CD14-positive monocyte (primary cell): ENCODE data around the gene CHN1. TPM values are rescaled to one million over a fixed set of nuclear protein-coding genes. Genes with fewer than 3 reads are reported as not detected.

ENCODE experiments used
- DNase-seq, 3 donors: peaks; one replicate each; pipeline ENCODE4 v3.0.0-alpha.2; 2011 to 2022
- H2AFZ ChIP-seq: 2 replicates; pipeline ENCODE4 v1.6.0; 2012; ENCODE audit warnings: mild to moderate bottlenecking, low read depth, low read length, inconsistent platforms; ENCODE audit not compliant: insufficient read depth, poor library complexity, severe bottlenecking
- H3K27ac ChIP-seq, 2 donors: 1 replicate in 1 of 2; 2 replicates in 1 of 2; pipeline ENCODE4 v1.5.1; 2012 to 2013; ENCODE audit warnings: low read length in 2 of 2, control low read depth in 1 of 2, inconsistent platforms in 1 of 2, low read depth in 1 of 2, mild to moderate bottlenecking in 1 of 2
- H3K27me3 ChIP-seq, 2 donors: one replicate each; pipeline versions ENCODE4 v1.6.0 to v1.6.1; 2011 to 2013; ENCODE audit warnings: low read length in 2 of 2; ENCODE audit not compliant: control insufficient read depth in 2 of 2, insufficient read depth in 2 of 2
- H3K36me3 ChIP-seq, 2 donors: replicated peaks in 1 of 2; 1 replicate in 1 of 2; 2 replicates in 1 of 2; pipeline versions ENCODE4 v1.5.1 to v1.6.1; 2012 to 2013; ENCODE audit warnings: low read length in 2 of 2, control low read depth in 1 of 2, inconsistent platforms in 1 of 2, mild to moderate bottlenecking in 1 of 2; ENCODE audit not compliant: insufficient read depth in 2 of 2, control insufficient read depth in 1 of 2
- H3K4me1 ChIP-seq, 2 donors: 1 replicate in 1 of 2; 2 replicates in 1 of 2; pipeline versions ENCODE4 v1.5.1 to v1.6.1; 2012 to 2013; ENCODE audit warnings: low read length in 2 of 2, control low read depth in 1 of 2, inconsistent platforms in 1 of 2, mild to moderate bottlenecking in 1 of 2, moderate library complexity in 1 of 2; ENCODE audit not compliant: insufficient read depth in 2 of 2, control insufficient read depth in 1 of 2
- H3K4me2 ChIP-seq: replicated peaks from 2 replicates; pipeline ENCODE3; 2012; ENCODE audit warnings: low read length, moderate library complexity, mild to moderate bottlenecking; ENCODE audit not compliant: poor library complexity, severe bottlenecking; ENCODE audit errors: extremely low read depth
- H3K4me3 ChIP-seq, 3 experiments: fragments of 200-600 bp in 1 of 3; sonication (generic) in 1 of 3; replicated peaks in 1 of 3; 1 replicate in 2 of 3; 2 replicates in 1 of 3; pipeline ENCODE4 v1.5.1; 2011 to 2013; ENCODE audit warnings: low read length in 3 of 3, mild to moderate bottlenecking in 3 of 3, control low read depth in 2 of 3, low read depth in 2 of 3, inconsistent platforms in 1 of 3, moderate library complexity in 1 of 3
- H3K79me2 ChIP-seq: 2 replicates; pipeline ENCODE4 v1.6.0; 2012; ENCODE audit warnings: mild to moderate bottlenecking, control low read depth, inconsistent platforms, low read length, moderate library complexity; ENCODE audit not compliant: insufficient read depth
- H3K9ac ChIP-seq: 2 replicates; pipeline ENCODE4 v1.6.0; 2017; ENCODE audit warnings: low read length, mild to moderate bottlenecking; ENCODE audit not compliant: insufficient read depth, poor library complexity, severe bottlenecking
- H3K9me3 ChIP-seq, 2 donors: replicated peaks in 1 of 2; 1 replicate in 1 of 2; 2 replicates in 1 of 2; pipeline versions ENCODE4 v1.5.1 to v1.6.1; 2012 to 2013; ENCODE audit warnings: low read length in 2 of 2, control low read depth in 1 of 2; ENCODE audit not compliant: control insufficient read depth in 1 of 2, insufficient read depth in 1 of 2
- H4K20me1 ChIP-seq: 2 replicates; pipeline ENCODE4 v1.6.0; 2012; ENCODE audit warnings: mild to moderate bottlenecking, low read length, control low read depth, moderate library complexity; ENCODE audit not compliant: insufficient read depth
- H3K27ac Mint-ChIP-seq, 7 donors: one replicate each; pipeline ENCODE4 v1.8.0; 2020; ENCODE audit warnings: mild to moderate bottlenecking in 7 of 7, mixed read lengths in 7 of 7, moderate library complexity in 6 of 7, inconsistent platforms in 2 of 7
- H3K27me3 Mint-ChIP-seq, 3 donors: one replicate each; pipeline ENCODE4 v1.8.0; 2021 to 2022; ENCODE audit warnings: low read depth in 3 of 3, mild to moderate bottlenecking in 3 of 3, mixed read lengths in 3 of 3, moderate library complexity in 3 of 3, inconsistent platforms in 1 of 3
- H3K36me3 Mint-ChIP-seq, 2 donors: one replicate each; pipeline ENCODE4 v1.8.0; 2020; ENCODE audit warnings: mixed read lengths in 2 of 2, inconsistent platforms in 1 of 2, mild to moderate bottlenecking in 1 of 2
- H3K4me1 Mint-ChIP-seq: one replicate; pipeline ENCODE4 v1.8.0; 2020; ENCODE audit warnings: mild to moderate bottlenecking, mixed read lengths
- H3K4me3 Mint-ChIP-seq, 2 donors: one replicate each; pipeline ENCODE4 v1.8.0; 2020; ENCODE audit warnings: mild to moderate bottlenecking in 2 of 2, mixed read lengths in 2 of 2, moderate library complexity in 1 of 2
- H3K9me3 Mint-ChIP-seq, 7 donors: one replicate each; pipeline ENCODE4 v1.8.0; 2020 to 2022; ENCODE audit warnings: mixed read lengths in 7 of 7, mild to moderate bottlenecking in 6 of 7, moderate library complexity in 6 of 7, inconsistent platforms in 2 of 7
- CTCF ChIP-seq: fragments of 200-600 bp; IDR thresholded peaks from one replicate; pipeline ENCODE4 v1.8.0; 2022; ENCODE audit warnings: antibody characterized with exemption, mild to moderate bottlenecking
- WGBS: methylation state at CpG from one replicate; pipeline ENCODE4 v1.1.5; 2013; ENCODE audit warnings: missing lambda C conversion rate; ENCODE audit not compliant: insufficient coverage; 5-methylcytosine and 5-hydroxymethylcytosine counted together
- intact Hi-C, 2 donors: fragments of 100-400 bp; cut with micrococcal nuclease; formaldehyde crosslinking; loops; one replicate each; pipeline versions ENCODE4 v1.15.0 to v1.15.1; 2023
- polyA plus RNA-seq, 3 donors: library from polyadenylated mRNA; depleted of rRNA in 1 of 3; unstranded in 2 of 3; stranded (reverse) in 1 of 3; fragments of 300-500 nt in 2 of 3; fragments of >200 nt in 1 of 3; fragmentation: Illumina TruSeq in 2 of 3; gene quantifications; 1 replicate in 2 of 3; 2 replicates in 1 of 3; pipeline ENCODE4 v1.2.3, GENCODE V29; 2012 to 2021

The CHN1 gene
- polyA plus RNA-seq, 3 donors = 0.36 TPM; not detected in 2

- Histone ChIP-seq H3K27me3 (no peaks in the 10 kb centered on the region), H3K27ac (no peak overlapping the region), H3K4me1 (peaks cover 0 to 8% of the 10 kb centered on the region in 2 donors), H3K4me3 (no peak overlapping the region), H3K36me3 (no peaks in the 10 kb centered on the region), H3K9me3 (no peaks in the 10 kb centered on the region), H4K20me1 (no peaks in the 10 kb centered on the region), H3K9ac (no peak overlapping the region), H3K4me2 (no peak overlapping the region), H2AFZ (peak overlapping the region; percentile 51), H3K79me2 (no peaks in the 10 kb centered on the region)
- peak overlapping the region; percentile 39 to 66 for H3K4me3 Mint-ChIP-seq
- no peak for DNase-seq
- H3K9me3 Mint-ChIP-seq = peaks cover 0 to 3% (median 0%) of the 10 kb centered on the region in 7 donors
- TF ChIP-seq CTCF = no peak
- H3K27ac Mint-ChIP-seq = peak overlapping the region; percentile 42 to 77 (median 62)
- peaks cover 17% of the 10 kb centered on the region for H3K4me1 Mint-ChIP-seq
- H3K27me3 Mint-ChIP-seq = peaks cover 7 to 16% (median 13%) of the 10 kb centered on the region in 3 donors
- H3K36me3 Mint-ChIP-seq = no peaks in the 10 kb centered on the region
- no CpG with 5 or more reads among the region's 5 CpGs for WGBS
- intact Hi-C loops = no loop called here
Observed at GRCh38 chr2:174772472-174772801, 232.7 kb downstream of the CHN1 start.

- no peak overlapping the region for H3K9ac ChIP-seq
- Mint-ChIP-seq H3K27me3 (peaks cover 11 to 21% (median 15%) of the 10 kb centered on the region in 3 donors), H3K36me3 (no peaks in the 10 kb centered on the region), H3K4me3 (peak overlapping the region; percentile 58 to 74), H3K4me1 (peaks cover 16% of the 10 kb centered on the region), H3K9me3 (peaks cover 0 to 3% (median 0%) of the 10 kb centered on the region in 7 donors), H3K27ac (peak overlapping the region in 6 of 7 donors; percentile 42 to 77 (median 59))
- intact Hi-C loops = no loop called here
- WGBS = 40% methylated on average over 11 of the region's 14 CpGs
- peak overlapping the region in 1 of 3 experiments; percentile 4 for H3K4me3 ChIP-seq
- no peaks in the 10 kb centered on the region for H3K36me3 ChIP-seq
- H3K27me3 ChIP-seq = no peaks in the 10 kb centered on the region
- peak; percentile 23 to 70 (median 36) for DNase-seq
- H3K9me3 ChIP-seq = no peaks in the 10 kb centered on the region
- peak overlapping the region; percentile 51 for H2AFZ ChIP-seq
- H3K4me1 ChIP-seq = peaks cover 0 to 8% of the 10 kb centered on the region in 2 donors
- H3K4me2 ChIP-seq = peak overlapping the region; percentile 37
- H3K27ac ChIP-seq = no peak overlapping the region
- no peaks in the 10 kb centered on the region for H4K20me1 ChIP-seq
- TF ChIP-seq CTCF = peak; percentile 76
- no peaks in the 10 kb centered on the region for H3K79me2 ChIP-seq
Observed at GRCh38 chr2:174771631-174772471, 233.3 kb downstream of the CHN1 start.
